IPS DF 19.7 (cell line): ENCODE results near the gene PROM2.
"Not testable (repeated sequence)": the region's sequence is repeated elsewhere in the genome, so short reads cannot be mapped to it uniquely, and the experiment has no call there.

Experiments used
- DNase-seq: peaks from one replicate; pipeline ENCODE4 v3.0.0-alpha.2; 2013; ENCODE audit warnings: low read depth, low spot score

PROM2 gene, protein sequence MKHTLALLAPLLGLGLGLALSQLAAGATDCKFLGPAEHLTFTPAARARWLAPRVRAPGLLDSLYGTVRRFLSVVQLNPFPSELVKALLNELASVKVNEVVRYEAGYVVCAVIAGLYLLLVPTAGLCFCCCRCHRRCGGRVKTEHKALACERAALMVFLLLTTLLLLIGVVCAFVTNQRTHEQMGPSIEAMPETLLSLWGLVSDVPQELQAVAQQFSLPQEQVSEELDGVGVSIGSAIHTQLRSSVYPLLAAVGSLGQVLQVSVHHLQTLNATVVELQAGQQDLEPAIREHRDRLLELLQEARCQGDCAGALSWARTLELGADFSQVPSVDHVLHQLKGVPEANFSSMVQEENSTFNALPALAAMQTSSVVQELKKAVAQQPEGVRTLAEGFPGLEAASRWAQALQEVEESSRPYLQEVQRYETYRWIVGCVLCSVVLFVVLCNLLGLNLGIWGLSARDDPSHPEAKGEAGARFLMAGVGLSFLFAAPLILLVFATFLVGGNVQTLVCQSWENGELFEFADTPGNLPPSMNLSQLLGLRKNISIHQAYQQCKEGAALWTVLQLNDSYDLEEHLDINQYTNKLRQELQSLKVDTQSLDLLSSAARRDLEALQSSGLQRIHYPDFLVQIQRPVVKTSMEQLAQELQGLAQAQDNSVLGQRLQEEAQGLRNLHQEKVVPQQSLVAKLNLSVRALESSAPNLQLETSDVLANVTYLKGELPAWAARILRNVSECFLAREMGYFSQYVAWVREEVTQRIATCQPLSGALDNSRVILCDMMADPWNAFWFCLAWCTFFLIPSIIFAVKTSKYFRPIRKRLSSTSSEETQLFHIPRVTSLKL

DNA sequence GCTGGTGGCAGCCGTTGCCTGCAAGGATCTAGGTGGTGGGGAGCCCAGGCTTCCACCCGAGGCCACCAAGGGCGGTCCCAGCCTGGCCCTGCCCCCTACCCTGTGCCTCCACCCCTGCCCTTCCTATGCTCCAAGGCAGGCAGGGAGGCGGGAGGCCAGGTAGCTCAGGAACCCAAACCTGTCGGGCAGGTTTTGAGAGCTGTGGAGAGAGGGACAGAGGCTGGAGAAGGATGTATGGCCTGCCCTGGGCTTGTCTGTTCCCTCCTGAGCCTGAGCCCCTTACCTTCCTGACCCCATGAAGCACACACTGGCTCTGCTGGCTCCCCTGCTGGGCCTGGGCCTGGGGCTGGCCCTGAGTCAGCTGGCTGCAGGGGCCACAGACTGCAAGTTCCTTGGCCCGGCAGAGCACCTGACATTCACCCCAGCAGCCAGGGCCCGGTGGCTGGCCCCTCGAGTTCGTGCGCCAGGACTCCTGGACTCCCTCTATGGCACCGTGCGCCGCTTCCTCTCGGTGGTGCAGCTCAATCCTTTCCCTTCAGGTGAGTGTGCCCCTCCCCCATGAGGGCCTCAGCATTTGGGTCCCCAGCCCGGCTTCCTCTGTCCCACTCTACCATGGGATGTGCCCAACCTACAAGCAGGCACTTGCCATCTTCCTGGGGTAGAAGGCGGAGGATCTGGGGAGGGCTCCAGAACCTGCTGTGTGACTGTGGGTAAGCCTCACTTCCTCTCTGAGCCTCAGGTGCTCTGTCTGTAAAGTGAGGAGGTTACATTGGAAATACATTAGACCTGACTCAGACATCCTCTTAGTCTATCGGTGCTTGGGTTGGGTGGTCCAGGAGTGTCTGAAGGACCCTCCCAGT, at the start of gene PROM2:
Gene PROM2 (plus strand): TSS at position 159 of the 860 bp plus-strand sequence. CDS start 137 bp downstream, at position 296.
- peak; percentile 65 for DNase-seq

DNA sequence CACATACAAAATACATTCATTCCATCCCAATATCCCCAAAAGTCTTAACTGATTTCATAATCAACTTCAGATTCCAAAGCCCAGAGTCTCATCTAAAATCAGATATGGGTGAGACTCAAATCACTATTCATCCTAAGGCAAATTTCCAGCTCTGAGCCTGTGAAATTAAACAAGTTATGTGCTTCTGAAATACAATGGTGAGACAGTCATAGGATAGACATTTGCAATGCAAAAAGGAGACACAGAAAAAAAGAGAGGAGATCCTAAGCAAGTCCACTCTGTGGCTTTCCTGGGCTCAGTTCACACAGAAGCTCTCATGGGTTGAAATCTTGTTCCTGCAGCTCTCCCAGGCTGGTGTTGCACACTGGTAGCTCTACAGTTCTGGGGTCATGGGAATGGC, 48.6 kb upstream of the PROM2 start:
- no peak for DNase-seq

DNA sequence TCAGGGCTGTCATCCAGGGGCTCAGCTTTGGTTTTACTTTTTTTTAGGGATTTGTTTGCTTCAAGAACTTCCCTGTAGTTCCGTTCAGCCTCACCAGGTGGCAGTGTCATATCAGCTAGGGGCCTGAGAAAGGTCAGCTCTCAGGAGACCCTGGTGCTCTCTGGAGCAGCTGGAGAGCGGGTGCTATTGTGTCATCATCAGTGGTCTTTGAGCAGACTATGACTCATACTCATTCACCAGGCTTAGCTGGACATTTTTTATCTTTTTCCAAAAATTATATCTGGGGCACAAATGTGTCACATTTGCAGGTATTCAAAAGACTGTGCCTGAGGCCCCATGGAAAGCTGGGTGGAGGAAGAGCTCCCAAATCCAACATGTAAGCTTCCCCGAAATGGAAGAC, 42.5 kb upstream of the PROM2 start:
- peak; percentile 50 for DNase-seq

DNA sequence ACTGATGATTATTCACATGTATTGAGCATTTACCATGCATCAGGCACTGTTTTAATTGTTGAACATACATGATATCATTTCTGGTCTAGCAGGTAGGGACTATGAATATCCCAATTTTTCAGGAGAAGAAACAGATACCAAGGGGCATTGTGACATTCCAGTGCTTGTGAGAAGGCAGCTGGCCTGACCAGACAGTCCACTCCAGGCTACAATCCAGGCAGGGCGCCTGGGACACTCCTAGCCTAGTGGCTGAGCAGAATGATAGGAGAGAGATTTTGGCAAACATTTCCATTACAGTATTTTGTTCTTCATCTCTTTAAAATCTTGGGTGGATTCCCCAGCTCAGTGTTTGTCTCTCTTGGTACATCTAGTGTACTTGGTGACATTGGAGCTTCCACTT, 42.0 kb upstream of the PROM2 start:
- no peak for DNase-seq

DNA sequence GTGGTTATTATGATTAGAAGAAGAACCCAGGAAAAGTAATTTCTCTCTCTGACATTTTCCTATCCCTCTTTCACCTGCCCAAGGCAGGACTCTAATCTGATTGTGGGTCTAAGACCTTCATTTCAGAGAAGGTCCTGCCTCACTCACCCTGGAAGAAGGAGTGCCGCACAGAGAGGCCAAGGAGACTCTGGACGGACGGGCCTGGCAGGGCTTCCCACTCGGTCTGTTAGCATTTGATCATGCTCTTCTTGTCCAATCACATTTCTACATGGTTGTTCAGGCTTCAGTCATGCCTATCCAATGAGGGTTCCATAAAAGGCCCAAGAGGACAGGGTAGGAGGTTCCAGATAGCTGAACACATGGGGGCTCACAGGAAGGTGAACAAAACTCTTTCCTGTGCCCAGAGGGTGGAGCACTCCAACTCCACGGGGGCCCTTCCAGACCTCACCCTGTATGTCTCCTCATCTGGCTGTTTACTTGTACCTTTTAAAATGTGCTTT, 39.9 kb upstream of the PROM2 start:
- DNase-seq, result no peak

DNA sequence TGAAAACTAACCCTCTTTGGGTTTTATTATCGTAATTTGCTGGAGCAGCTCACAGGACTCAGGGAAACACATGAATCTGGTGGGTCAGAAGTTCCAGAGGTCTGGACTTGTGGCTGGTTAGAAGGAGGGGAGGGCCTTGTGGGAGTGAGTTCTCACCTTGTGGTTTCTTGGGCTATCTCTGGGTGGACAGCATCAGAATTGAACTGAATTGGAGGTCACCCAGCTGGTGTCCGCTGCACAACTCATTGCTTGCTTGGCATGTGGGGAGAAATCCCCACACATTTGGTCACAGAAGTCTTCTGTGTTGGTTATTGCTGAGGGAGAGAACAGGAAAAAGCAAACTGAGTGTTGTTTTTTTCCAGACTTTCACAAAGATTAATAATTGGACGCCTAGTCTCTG, 39.4 kb upstream of the PROM2 start:
- DNase-seq, result no peak

DNA sequence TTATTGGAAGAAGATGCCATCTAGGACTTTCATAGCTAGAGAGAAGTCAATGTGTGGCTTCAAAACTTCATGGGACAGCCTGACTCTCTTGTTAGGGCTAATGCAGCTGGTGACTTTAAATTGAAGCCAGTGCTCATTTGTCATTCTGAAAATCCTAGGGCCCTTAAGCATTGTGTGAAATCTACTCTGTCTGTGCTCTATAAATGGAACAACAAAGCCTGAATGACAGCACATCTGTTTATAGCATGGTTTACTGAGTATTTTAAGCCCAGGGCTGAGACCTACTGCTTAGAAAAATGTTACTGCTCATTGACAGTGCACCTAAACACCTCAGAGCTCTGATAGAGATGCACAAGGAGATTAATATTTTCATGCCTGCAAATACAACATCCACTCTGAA, 36.1 kb upstream of the PROM2 start:
- DNase-seq, result no peak

DNA sequence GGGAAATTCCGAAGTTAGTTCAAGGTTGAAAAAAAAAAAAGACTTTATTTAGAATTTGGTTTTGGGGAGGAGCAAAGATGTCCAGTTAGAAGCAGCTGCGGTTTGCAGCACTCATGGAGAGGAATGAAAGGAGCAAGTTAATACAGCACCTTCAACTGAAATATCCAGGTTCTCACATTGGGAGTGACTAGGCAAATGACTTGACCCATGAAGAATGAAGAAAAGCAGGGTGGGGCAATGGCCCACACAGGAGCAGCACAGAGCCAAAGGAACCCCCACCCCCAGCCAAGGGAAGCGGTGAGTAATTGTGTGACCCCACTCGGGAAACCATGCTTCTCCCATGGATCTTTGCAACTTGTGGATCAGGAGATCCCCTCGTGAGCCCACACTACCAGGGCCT, 34.2 kb upstream of the PROM2 start:
- DNase-seq, result no peak

DNA sequence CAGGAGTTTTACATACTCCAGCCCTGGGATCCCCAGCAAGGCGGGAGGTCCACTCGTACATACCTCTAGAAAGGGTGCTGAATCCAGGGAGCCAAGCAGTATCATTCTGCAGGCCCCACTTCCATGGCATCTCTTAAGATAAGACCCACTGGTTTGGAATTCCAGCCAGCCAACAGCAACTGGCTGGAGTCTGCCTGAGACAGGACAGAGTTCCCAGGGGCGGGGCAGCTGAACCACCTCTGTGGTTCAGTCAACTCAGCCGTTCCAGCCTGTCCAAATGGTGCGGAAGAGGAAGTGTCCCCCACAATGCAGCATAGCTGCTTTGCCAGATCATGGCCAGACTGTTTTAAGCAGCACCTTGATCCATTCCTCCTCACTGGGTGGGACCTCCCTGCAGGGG, 33.7 kb upstream of the PROM2 start:
- no peak for DNase-seq

DNA sequence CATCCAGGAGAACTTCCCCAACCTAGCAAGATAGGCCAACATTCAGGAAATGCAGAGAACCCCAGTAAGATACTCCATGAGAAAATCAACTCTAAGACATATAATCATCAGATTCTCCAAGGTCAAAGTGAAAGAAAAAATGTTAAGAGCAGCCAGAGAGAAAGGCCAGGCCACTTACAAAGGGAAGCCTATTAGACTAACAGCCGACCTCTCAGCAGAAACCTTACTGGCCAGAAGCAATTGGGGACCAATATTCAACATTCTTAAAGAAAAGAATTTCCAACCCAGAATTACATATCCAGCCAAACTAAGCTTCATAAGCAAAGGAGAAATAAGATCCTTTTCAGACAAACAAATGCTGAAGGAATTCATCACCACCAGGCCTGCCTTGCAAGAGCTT, 32.2 kb upstream of the PROM2 start:
- DNase-seq, result not testable (repeated sequence)

DNA sequence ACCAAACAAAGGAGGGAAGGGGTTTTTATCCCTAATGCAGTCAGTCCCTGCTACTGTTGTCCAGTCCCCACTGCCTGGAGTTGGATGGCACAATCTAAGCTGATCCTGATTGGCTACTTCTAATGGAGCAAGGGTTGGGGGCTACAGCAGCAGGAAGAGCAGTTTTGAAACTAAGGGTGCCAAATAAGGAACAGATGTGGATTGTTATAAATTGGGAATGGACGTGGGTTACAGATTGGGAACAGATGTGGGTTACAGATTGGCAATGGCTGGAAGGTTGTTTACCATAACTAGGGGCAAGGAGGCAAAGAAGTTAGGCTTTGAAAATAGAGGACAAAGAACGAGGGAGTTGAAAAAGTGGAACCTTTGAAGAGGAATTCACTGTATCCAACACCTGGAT, 16.0 kb upstream of the PROM2 start:
- DNase-seq, result no peak

DNA sequence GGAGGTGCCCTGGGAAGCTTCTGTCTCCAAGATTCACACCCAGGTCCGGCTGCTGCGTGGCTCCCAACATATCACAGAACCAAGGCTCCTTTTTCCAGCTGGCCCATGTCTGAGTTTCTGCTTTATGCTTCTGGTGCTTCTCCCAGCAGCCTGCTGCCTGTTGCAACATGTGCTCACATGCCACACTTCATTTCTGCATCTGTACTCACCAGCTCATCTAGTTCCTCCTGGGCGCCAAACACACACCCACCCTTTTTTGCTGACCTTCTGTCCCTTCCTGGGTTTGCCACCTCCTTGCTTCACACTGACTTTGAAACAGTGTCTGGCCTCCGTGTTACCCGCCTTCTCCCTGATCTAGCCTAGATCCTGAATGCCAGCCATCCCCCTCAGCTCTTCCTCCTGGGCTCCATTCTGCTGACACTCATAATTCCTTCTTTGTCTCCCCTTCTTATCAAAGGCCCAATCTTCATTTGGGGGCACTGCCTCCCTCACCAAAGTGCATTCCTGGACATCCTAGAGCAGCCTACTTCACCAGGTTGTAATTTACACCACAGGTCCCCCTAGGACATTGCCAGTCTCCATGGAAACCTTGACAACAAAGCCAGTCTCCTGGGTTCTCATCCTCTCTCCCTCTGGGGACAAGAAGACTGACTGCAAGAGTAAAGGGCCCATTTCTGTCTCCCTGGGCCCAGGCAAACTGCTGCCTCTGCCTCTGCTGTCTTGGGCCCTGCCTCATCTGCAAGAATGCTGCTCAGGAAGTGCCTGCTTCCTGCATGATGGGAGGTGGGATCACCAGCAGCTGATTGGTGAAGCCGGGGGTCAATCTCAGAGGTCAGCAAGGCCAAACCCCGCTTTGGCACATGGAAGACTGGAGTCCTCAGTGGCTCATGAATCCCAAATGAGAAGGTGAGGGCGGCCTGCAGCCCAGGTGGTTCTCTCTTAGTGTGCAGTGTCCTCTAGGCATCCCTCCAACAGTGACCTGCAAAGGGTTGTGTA, 13.9 kb upstream of the PROM2 start:
- no peak for DNase-seq

DNA sequence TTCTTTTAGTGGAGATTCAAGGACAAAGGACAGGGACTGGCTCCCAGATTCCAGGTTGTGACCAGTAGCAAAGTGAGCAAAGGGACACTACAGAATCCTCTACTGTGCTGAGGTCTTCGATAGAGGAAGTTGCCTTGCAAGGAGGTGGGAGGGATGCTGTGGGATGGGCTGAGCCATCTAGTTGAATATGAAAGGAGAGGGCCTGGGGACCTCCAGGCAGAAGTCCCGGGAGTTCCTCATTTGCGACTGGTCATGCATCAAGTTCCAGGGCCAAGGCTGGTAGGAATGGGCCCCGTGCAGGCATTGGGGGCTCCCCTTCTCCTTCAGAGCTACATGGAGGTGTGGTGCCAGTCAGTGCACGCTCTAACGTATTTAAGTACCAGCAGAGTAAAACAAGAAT, 12.6 kb upstream of the PROM2 start:
- no peak for DNase-seq

DNA sequence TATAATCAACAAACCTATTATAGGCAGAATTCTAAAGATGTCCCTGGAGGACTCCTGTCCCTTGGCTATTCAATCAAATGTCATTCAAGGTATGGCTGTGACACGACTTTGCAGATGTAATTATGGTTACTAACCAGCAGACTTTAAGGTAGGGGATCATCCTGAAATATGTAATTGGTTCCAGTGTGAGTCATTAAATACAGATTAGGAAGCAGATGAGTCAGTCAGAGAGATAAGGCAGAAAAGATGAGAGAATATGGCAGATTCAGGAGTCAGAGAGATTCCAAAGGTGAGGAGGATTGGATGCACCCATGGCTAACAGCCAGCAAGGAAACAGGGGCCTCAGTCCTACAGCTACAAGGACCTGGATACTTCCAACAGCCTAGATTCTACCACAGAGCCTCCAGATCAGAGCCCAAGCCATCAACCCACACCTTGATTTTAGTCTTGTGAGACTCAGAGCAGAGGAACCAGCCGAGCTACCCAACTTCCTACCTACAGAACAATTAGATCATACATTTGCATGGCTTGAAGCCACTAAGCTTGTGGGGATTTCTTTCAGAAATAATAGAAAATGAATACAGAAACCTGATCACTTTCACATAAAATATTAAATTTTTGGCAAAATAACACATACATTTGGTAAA, 11.2 kb upstream of the PROM2 start:
- DNase-seq, result no peak

DNA sequence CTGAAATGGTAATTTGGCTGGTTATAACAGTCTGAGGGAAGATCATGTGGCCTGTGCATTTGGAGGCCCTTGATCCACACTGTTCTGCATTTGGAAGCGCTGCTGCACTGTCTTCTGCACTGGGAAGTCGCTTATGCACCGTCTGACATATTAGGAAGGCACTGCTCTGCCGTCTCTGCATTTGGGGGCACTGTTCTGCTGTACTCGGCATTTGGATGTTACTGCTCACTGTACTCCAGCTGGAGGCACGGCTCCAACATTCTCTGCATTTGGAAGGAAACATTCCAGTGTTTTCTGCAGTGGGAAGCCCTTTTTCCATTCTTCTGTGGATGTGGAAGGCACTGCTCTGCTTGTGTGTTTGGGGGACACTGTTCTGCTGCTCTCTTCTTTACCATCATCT, 9.6 kb upstream of the PROM2 start:
- no peak for DNase-seq

DNA sequence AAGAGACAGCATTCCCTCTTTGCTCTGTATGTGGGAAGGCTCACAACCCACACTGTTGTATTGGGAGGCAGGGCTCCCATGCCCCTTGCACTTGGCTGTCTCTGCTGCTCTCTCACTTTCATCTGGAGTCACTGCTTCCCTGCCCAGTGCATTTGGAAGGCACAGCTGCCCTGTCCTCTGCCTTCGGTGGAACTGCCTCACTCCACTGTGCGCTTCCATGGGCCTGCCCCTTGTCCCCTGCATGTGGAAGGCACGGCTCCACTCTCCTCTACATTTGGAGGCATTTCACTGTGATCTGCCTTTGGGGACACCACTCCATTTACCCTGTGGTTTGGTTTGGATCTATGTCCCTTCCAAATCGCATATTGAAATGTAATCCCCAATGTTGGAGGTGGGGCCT, 9.1 kb upstream of the PROM2 start:
- DNase-seq, result no peak

DNA sequence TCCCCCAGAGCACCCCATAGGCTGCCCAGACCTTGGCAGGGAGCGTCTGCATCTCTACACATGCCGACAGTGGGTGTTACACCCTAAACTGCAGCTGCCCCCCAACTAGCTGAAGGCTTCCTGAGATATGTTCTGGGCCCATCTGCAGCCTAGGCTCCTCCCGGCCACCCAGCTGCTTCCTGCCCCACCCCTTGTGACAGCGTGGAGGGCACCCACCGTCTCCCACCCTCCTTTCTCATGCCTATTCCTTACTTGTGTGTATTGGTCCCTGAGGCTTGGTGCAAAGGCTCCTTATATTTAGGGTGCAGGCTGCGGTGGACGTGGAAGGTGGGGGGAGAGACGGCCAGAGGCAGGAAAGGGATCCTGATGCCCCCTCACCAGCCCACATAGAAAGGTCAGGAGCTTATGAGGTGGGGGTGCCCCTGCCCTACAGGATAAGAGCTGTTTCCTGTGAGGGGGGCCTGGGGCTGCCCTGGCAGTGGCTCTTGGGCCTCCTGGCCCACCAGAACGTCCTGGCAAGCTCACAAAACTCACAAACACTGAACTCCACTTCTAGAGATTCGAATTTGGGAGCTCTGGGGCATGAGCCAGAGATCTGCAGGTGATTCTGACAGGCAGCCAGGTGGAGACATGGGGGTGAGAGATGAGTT, 7.3 kb upstream of the PROM2 start:
- no peak for DNase-seq

DNA sequence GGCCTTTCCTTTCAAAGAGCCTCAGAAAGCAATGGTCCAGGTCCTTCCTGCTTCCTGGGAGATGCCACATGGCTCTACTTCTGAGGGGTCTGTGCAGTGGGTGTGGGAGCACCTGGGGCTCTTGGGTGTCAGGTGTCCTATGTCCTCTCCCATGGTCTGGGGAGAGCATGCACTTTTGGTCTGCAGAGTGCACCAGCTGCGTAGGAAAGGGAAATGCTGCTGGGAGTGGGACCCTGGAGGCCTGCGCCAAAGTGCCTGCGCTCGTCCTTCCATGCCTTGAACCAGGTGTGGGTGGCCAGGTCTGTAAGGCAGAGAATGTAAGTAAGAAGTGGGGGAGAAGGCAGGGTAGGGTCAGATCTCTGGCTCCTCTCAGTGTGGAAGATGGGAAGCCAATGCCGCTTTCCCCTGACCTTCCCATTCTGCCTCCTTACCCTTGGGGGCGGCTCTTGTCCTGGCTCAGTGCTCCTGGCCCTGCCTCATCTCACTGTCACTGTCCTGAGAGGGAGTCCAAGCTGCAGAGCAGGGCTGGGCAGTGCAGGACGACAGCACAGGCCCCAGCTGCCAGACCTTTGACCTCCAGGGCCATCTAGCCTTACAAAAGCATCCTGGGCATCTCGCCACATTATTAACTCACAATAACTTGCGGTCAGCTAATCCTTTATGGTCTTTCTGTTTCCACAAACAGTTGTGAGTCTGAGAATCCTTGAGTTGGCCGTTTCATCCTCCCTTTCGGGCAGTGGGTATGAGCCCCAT, 6.6 kb upstream of the PROM2 start:
- DNase-seq, result no peak
